Neural cell (in vitro differentiated cells): ENCODE measurements around the gene TENM3.

Experiments used
- CTCF ChIP-seq: fragments of 450-650 bp; IDR thresholded peaks from 2 replicates; pipeline ENCODE4 v1.5.1; 2014; ENCODE audit warnings: antibody characterized with exemption, mild to moderate bottlenecking, moderate library complexity; ENCODE audit not compliant: poor library complexity, severe bottlenecking
- EP300 ChIP-seq: fragments of 450-650 bp; conservative IDR thresholded peaks from 2 replicates; pipeline ENCODE4 v1.6.1; 2014; ENCODE audit warnings: antibody characterized with exemption, mild to moderate bottlenecking, moderate library complexity; ENCODE audit not compliant: poor library complexity, severe bottlenecking
- EZH2 ChIP-seq: fragments of 200-600, 300-800 bp; shearing (Covaris generic), sonication (generic); IDR thresholded peaks from 2 replicates; pipeline ENCODE4 v1.6.1; 2014; ENCODE audit warnings: antibody characterized with exemption, low read length, borderline replicate concordance, mild to moderate bottlenecking; ENCODE audit not compliant: insufficient read depth, poor library complexity, severe bottlenecking
- POLR2AphosphoS5 ChIP-seq: IDR thresholded peaks from 2 replicates; pipeline ENCODE4 v1.6.1; 2012
- RAD21 ChIP-seq: fragments of 450-650 bp; conservative IDR thresholded peaks from 2 replicates; pipeline ENCODE4 v1.6.1; 2014; ENCODE audit warnings: antibody characterized with exemption, mild to moderate bottlenecking, moderate library complexity
- TAF1 ChIP-seq: IDR thresholded peaks from 2 replicates; pipeline ENCODE4 v1.6.1; 2012; ENCODE audit warnings: low read depth

GRCh38 chr4:182832352-182833120 is 589.3 kb downstream of the TENM3 start:
- TF ChIP-seq CTCF (no peak), EZH2 (no peak), TAF1 (no peak), POLR2AphosphoS5 (no peak), EP300 (no peak), RAD21 (no peak)
